Mucosa of gallbladder (tissue), 1 donor: ENCODE results near the gene S1PR4. TPM values are rescaled to one million over a fixed set of nuclear protein-coding genes. Genes with fewer than 3 reads are reported as not detected.
"Not testable (repeated sequence)": the region's sequence is repeated elsewhere in the genome, so short reads cannot be mapped to it uniquely, and the experiment has no call there.

Experiments
- DNase-seq: peaks from one replicate; pipeline ENCODE4 v3.0.0-alpha.2; 2020; ENCODE audit warnings: low spot score
- total RNA-seq: library from RNA; stranded (reverse); gene quantifications from one replicate; pipeline ENCODE4 v1.2.1, GENCODE V29; 2021
- donor health status: DM: no; HTN: no; CAD: no.

S1PR4 gene
- total RNA-seq, 1 donor from 2014 or later, result 2.4 TPM

- DNase-seq, result no peak
Measured at GRCh38 chr19:3220576-3220975, 42.0 kb downstream of the S1PR4 start.

GRCh38 chr19:3221576-3221975 lies 43.0 kb downstream of the S1PR4 start:
- DNase-seq, result not testable (repeated sequence)

- no peak for DNase-seq
Measured at GRCh38 chr19:3222709-3223108, 44.1 kb downstream of the S1PR4 start.

- DNase-seq, result no peak
Measured at GRCh38 chr19:3224346-3225168, 46.0 kb downstream of the S1PR4 start, which contains the start of gene CELF5. Gene CELF5 (plus strand): TSS chr19:3224661. CDS start chr19:3224740, 79 bp downstream.

DNA sequence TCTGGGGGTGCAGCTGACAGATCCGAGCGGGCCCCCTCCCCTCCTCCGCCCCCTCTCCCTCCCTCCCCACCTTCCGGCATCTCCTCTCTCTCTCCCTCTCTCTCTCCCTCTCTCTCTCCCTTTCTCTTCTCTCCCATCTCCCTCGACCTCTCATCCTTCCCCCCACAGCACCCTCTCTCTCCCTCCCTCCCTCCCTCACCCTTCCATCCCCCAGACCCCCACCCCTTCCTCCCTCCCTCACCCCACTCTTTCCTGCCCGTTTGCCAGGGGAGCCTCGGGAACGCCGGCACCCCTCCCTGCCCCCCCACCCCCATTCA lies 46.6 kb downstream of the S1PR4 start:
- no peak for DNase-seq

- no peak for DNase-seq
Measured at GRCh38 chr19:3225677-3226093, 47.1 kb downstream of the S1PR4 start.

GRCh38 chr19:3227054-3227626 lies 48.6 kb downstream of the S1PR4 start:
- no peak for DNase-seq

DNA sequence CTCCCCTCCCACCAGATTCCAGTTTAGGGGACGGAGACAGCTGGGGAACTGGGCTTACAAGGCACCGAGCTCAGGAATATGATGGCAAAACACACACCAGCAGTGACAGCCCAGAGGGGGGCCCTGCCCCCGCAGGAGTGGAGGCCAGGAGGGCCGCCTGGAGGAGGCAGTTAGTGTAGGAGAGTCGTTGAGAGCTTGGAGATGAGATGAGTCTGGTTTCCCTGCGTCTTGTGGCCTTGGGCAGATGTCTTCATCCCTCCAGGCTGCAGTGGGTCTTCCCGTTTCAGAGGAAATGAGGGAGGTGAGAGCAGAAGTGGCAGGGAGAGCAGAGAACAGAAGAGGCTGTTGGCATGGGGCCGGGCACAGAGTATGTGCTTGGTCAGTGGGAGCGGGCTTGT lies 50.8 kb downstream of the S1PR4 start:
- no peak for DNase-seq

Other genes starting within 250 kb of the S1PR4 start
- 2.8 TPM for gene ZNF77, start 233.8 kb upstream of the S1PR4 start, total RNA-seq
- 0.63 TPM for gene TLE6, start 201.2 kb upstream of the S1PR4 start, total RNA-seq
- gene TLE2, start 149.5 kb upstream of the S1PR4 start, total RNA-seq, result 64.6 TPM
- 629 TPM for gene TLE5, start 116.3 kb upstream of the S1PR4 start, total RNA-seq
- gene GNA11, start 84.4 kb upstream of the S1PR4 start, total RNA-seq, result 93.2 TPM
- gene GNA15, start 42.7 kb upstream of the S1PR4 start, total RNA-seq, result 6.4 TPM
- gene NCLN, start 7.2 kb downstream of the S1PR4 start, total RNA-seq, result 44.9 TPM
- gene CELF5, start 45.9 kb downstream of the S1PR4 start, total RNA-seq, result 0.49 TPM
- 254 TPM for gene NFIC, start 187.8 kb downstream of the S1PR4 start, total RNA-seq